ENCODE results near the gene NFIC.
"Not testable (repeated sequence)": the region's sequence is repeated elsewhere in the genome, so short reads cannot be mapped to it uniquely, and the experiment has no call there.

NFIC gene

GRCh38 chr19:3370214-3370720 is 3.9 kb downstream of the NFIC start:
- no peak for DNase-seq (ENCODE audit: low read depth)
- H3K4me3 ChIP-seq (ENCODE audit: low read depth, low read length), result no peak overlapping the region; the same call in 1 of the 2 replicates
- TF ChIP-seq CTCF (IDR thresholded peaks at IDR 0.05; ENCODE audit: low read depth, low read length, missing control alignments), result no peak

GRCh38 chr19:3370728-3371591 is 4.6 kb downstream of the NFIC start:
- no peak overlapping the region for H3K4me3 ChIP-seq (ENCODE audit: low read depth, low read length)
- DNase-seq (ENCODE audit: low read depth), result no peak
- TF ChIP-seq CTCF (IDR thresholded peaks at IDR 0.05; ENCODE audit: low read depth, low read length, missing control alignments), result no peak

- no peak for DNase-seq (ENCODE audit: low read depth)
- no peak for TF ChIP-seq CTCF (IDR thresholded peaks at IDR 0.05; ENCODE audit: low read depth, low read length, missing control alignments)
- no peak overlapping the region for H3K4me3 ChIP-seq (ENCODE audit: low read depth, low read length)
Measured at GRCh38 chr19:3372413-3372812, 6.0 kb downstream of the NFIC start.

GRCh38 chr19:3373971-3374368 is 7.6 kb downstream of the NFIC start:
- H3K4me3 ChIP-seq (ENCODE audit: low read depth, low read length), result no peak overlapping the region
- no peak for DNase-seq (ENCODE audit: low read depth)
- TF ChIP-seq CTCF (IDR thresholded peaks at IDR 0.05; ENCODE audit: low read depth, low read length, missing control alignments), result no peak

GRCh38 chr19:3374369-3375112 is 8.2 kb downstream of the NFIC start:
- no peak for DNase-seq (ENCODE audit: low read depth)
- no peak overlapping the region for H3K4me3 ChIP-seq (ENCODE audit: low read depth, low read length)
- no peak for TF ChIP-seq CTCF (IDR thresholded peaks at IDR 0.05; ENCODE audit: low read depth, low read length, missing control alignments)

GRCh38 chr19:3375221-3376090 is 9.1 kb downstream of the NFIC start:
- TF ChIP-seq CTCF (IDR thresholded peaks at IDR 0.05; ENCODE audit: low read depth, low read length, missing control alignments), result no peak
- no peak overlapping the region for H3K4me3 ChIP-seq (ENCODE audit: low read depth, low read length)
- no peak for DNase-seq (ENCODE audit: low read depth)

GRCh38 chr19:3376091-3376455 is 9.7 kb downstream of the NFIC start:
- H3K4me3 ChIP-seq (ENCODE audit: low read depth, low read length); DNase-seq (ENCODE audit: low read depth): not testable (repeated sequence)
